ENCODE results near the gene RTN4RL1.

Gene RTN4RL1

GRCh38 chr17:1941272-1942065, 83.7 kb downstream of the RTN4RL1 start:
- Histone ChIP-seq H3K4me3 (ENCODE audit: low read length) (no peak overlapping the region), H3K4me1 (ENCODE audit: control insufficient read depth, low read depth, low read length) (no peaks in the 10 kb centered on the region), H3K56ac (ENCODE audit: low read length) (no peak overlapping the region), H4K5ac (ENCODE audit: low read length) (no peak overlapping the region), H2BK15ac (replicated peaks; ENCODE audit: low read depth) (no peak overlapping the region), H2BK5ac (ENCODE audit: low read length) (no peak overlapping the region), H3K4me2 (ENCODE audit: low read length) (no peak overlapping the region), H3K36me3 (ENCODE audit: control insufficient read depth, insufficient read depth, low read length) (no peaks in the 10 kb centered on the region), H3K27ac (ENCODE audit: low read depth, low read length) (no peak overlapping the region), H3K9ac (ENCODE audit: low read length) (no peak overlapping the region), H2AK5ac (ENCODE audit: low read length) (no peak overlapping the region), H3K79me2 (ENCODE audit: control insufficient read depth, insufficient read depth, low read length) (no peaks in the 10 kb centered on the region), H4K8ac (ENCODE audit: low read depth, low read length) (no peak overlapping the region), H3K79me1 (ENCODE audit: low read length) (no peaks in the 10 kb centered on the region), H3K23ac (ENCODE audit: low read length) (no peak overlapping the region), H3K4ac (ENCODE audit: low read depth, low read length) (no peak overlapping the region), H3K18ac (ENCODE audit: low read length) (no peak overlapping the region), H3K27me3 (ENCODE audit: insufficient read depth, low read length, poor library complexity) (no peaks in the 10 kb centered on the region), H2BK120ac (ENCODE audit: low read depth, low read length) (no peak overlapping the region)
- no peak for DNase-seq
- no CpG with 5 or more reads among the region's 23 CpGs for WGBS (ENCODE audit: extremely low coverage, insufficient coverage, low lambda C conversion rate)

- Histone ChIP-seq H2BK15ac (replicated peaks; ENCODE audit: low read depth) (no peak overlapping the region), H3K79me1 (ENCODE audit: low read length) (no peaks in the 10 kb centered on the region), H3K36me3 (ENCODE audit: control insufficient read depth, insufficient read depth, low read length) (no peaks in the 10 kb centered on the region), H2AK5ac (ENCODE audit: low read length) (no peak overlapping the region), H2BK120ac (ENCODE audit: low read depth, low read length) (no peak overlapping the region), H3K23ac (ENCODE audit: low read length) (no peak overlapping the region), H3K79me2 (ENCODE audit: control insufficient read depth, insufficient read depth, low read length) (no peaks in the 10 kb centered on the region), H4K8ac (ENCODE audit: low read depth, low read length) (no peak overlapping the region), H3K18ac (ENCODE audit: low read length) (no peak overlapping the region), H3K4me3 (ENCODE audit: low read length) (no peak overlapping the region), H3K27ac (ENCODE audit: low read depth, low read length) (no peak overlapping the region), H2BK5ac (ENCODE audit: low read length) (no peak overlapping the region), H3K4me2 (ENCODE audit: low read length) (no peak overlapping the region), H3K4me1 (ENCODE audit: control insufficient read depth, low read depth, low read length) (no peaks in the 10 kb centered on the region), H4K5ac (ENCODE audit: low read length) (no peak overlapping the region), H3K9ac (ENCODE audit: low read length) (no peak overlapping the region), H3K4ac (ENCODE audit: low read depth, low read length) (no peak overlapping the region), H3K56ac (ENCODE audit: low read length) (no peak overlapping the region), H3K27me3 (ENCODE audit: insufficient read depth, low read length, poor library complexity) (no peaks in the 10 kb centered on the region)
- WGBS (ENCODE audit: extremely low coverage, insufficient coverage, low lambda C conversion rate) = no CpG with 5 or more reads among the region's 10 CpGs
- no peak for DNase-seq
Measured at GRCh38 chr17:1940810-1941185, 84.3 kb downstream of the RTN4RL1 start.

- Histone ChIP-seq H3K27me3 (ENCODE audit: insufficient read depth, low read length, poor library complexity) (no peaks in the 10 kb centered on the region), H3K23ac (ENCODE audit: low read length) (no peak overlapping the region), H4K8ac (ENCODE audit: low read depth, low read length) (no peak overlapping the region), H2BK5ac (ENCODE audit: low read length) (no peak overlapping the region), H4K5ac (ENCODE audit: low read length) (no peak overlapping the region), H3K79me2 (ENCODE audit: control insufficient read depth, insufficient read depth, low read length) (no peaks in the 10 kb centered on the region), H3K36me3 (ENCODE audit: control insufficient read depth, insufficient read depth, low read length) (no peaks in the 10 kb centered on the region), H3K4me2 (ENCODE audit: low read length) (no peak overlapping the region), H3K27ac (ENCODE audit: low read depth, low read length) (no peak overlapping the region), H2BK15ac (replicated peaks; ENCODE audit: low read depth) (no peak overlapping the region), H3K4me1 (ENCODE audit: control insufficient read depth, low read depth, low read length) (no peaks in the 10 kb centered on the region), H3K9ac (ENCODE audit: low read length) (no peak overlapping the region), H2BK120ac (ENCODE audit: low read depth, low read length) (no peak overlapping the region), H3K4ac (ENCODE audit: low read depth, low read length) (no peak overlapping the region), H3K79me1 (ENCODE audit: low read length) (no peaks in the 10 kb centered on the region), H3K56ac (ENCODE audit: low read length) (no peak overlapping the region), H3K18ac (ENCODE audit: low read length) (no peak overlapping the region), H3K4me3 (ENCODE audit: low read length) (no peak overlapping the region), H2AK5ac (ENCODE audit: low read length) (no peak overlapping the region)
- no peak for DNase-seq
- no CpG with 5 or more reads among the region's 27 CpGs for whole genome bisulfite sequencing (ENCODE audit: extremely low coverage, insufficient coverage, low lambda C conversion rate)
Measured at GRCh38 chr17:1939981-1940809, 84.9 kb downstream of the RTN4RL1 start.

GRCh38 chr17:1937461-1937860, 87.7 kb downstream of the RTN4RL1 start:
- H3K27me3 ChIP-seq (ENCODE audit: insufficient read depth, low read length, poor library complexity) = no peaks in the 10 kb centered on the region
- no peak overlapping the region for H2BK120ac ChIP-seq (ENCODE audit: low read depth, low read length)
- WGBS (ENCODE audit: extremely low coverage, insufficient coverage, low lambda C conversion rate) = no CpG with 5 or more reads among the region's 25 CpGs
- H4K8ac ChIP-seq (ENCODE audit: low read depth, low read length) = no peak overlapping the region
- H3K36me3 ChIP-seq (ENCODE audit: control insufficient read depth, insufficient read depth, low read length) = no peaks in the 10 kb centered on the region
- no peak overlapping the region for H3K23ac ChIP-seq (ENCODE audit: low read length)
- H2BK5ac ChIP-seq (ENCODE audit: low read length) = no peak overlapping the region
- H3K56ac ChIP-seq (ENCODE audit: low read length) = no peak overlapping the region
- H3K79me1 ChIP-seq (ENCODE audit: low read length) = no peaks in the 10 kb centered on the region
- H3K79me2 ChIP-seq (ENCODE audit: control insufficient read depth, insufficient read depth, low read length) = no peaks in the 10 kb centered on the region
- H2AK5ac ChIP-seq (ENCODE audit: low read length) = no peak overlapping the region
- H3K4ac ChIP-seq (ENCODE audit: low read depth, low read length) = no peak overlapping the region
- DNase-seq = no peak
- H3K4me3 ChIP-seq (ENCODE audit: low read length) = no peak overlapping the region
- H2BK15ac ChIP-seq (replicated peaks; ENCODE audit: low read depth) = no peak overlapping the region
- H3K27ac ChIP-seq (ENCODE audit: low read depth, low read length) = no peak overlapping the region
- no peak overlapping the region for H4K5ac ChIP-seq (ENCODE audit: low read length)
- H3K4me2 ChIP-seq (ENCODE audit: low read length) = no peak overlapping the region
- H3K18ac ChIP-seq (ENCODE audit: low read length) = no peak overlapping the region
- H3K9ac ChIP-seq (ENCODE audit: low read length) = no peak overlapping the region
- no peaks in the 10 kb centered on the region for H3K4me1 ChIP-seq (ENCODE audit: control insufficient read depth, low read depth, low read length)

- no CpG with 5 or more reads among the region's 28 CpGs for WGBS (ENCODE audit: extremely low coverage, insufficient coverage, low lambda C conversion rate)
- Histone ChIP-seq H3K56ac (ENCODE audit: low read length) (no peak overlapping the region), H3K27ac (ENCODE audit: low read depth, low read length) (no peak overlapping the region), H3K18ac (ENCODE audit: low read length) (no peak overlapping the region), H2BK120ac (ENCODE audit: low read depth, low read length) (no peak overlapping the region), H3K4ac (ENCODE audit: low read depth, low read length) (no peak overlapping the region), H3K4me1 (ENCODE audit: control insufficient read depth, low read depth, low read length) (no peaks in the 10 kb centered on the region), H3K36me3 (ENCODE audit: control insufficient read depth, insufficient read depth, low read length) (no peaks in the 10 kb centered on the region), H3K79me2 (ENCODE audit: control insufficient read depth, insufficient read depth, low read length) (no peaks in the 10 kb centered on the region), H2BK15ac (replicated peaks; ENCODE audit: low read depth) (no peak overlapping the region), H4K8ac (ENCODE audit: low read depth, low read length) (no peak overlapping the region), H3K4me3 (ENCODE audit: low read length) (no peak overlapping the region), H3K79me1 (ENCODE audit: low read length) (no peaks in the 10 kb centered on the region), H3K23ac (ENCODE audit: low read length) (no peak overlapping the region), H3K27me3 (ENCODE audit: insufficient read depth, low read length, poor library complexity) (no peaks in the 10 kb centered on the region), H4K5ac (ENCODE audit: low read length) (no peak overlapping the region), H2BK5ac (ENCODE audit: low read length) (no peak overlapping the region), H3K9ac (ENCODE audit: low read length) (no peak overlapping the region), H2AK5ac (ENCODE audit: low read length) (no peak overlapping the region), H3K4me2 (ENCODE audit: low read length) (no peak overlapping the region)
- DNase-seq = no peak
Measured at GRCh38 chr17:1936766-1937165, 88.4 kb downstream of the RTN4RL1 start.

All from mesendoderm (in vitro differentiated cells).